Ovary (tissue), 9 donors: ENCODE data around the gene BAIAP2L1. TPM values are rescaled to one million over a fixed set of nuclear protein-coding genes. Genes with fewer than 3 reads are reported as not detected.

ENCODE experiments used
- DNase-seq, 5 donors: peaks; one replicate each; pipeline ENCODE4 v3.0.0-alpha.2; 2019 to 2020
- H3K27ac ChIP-seq, 2 donors: fragments of 200-600 bp; one replicate each; pipeline versions ENCODE4 v1.5.1 to v1.8.0; 2019 to 2022
- H3K27me3 ChIP-seq: fragments of 200-600 bp; one replicate; pipeline ENCODE4 v1.8.0; 2022
- H3K36me3 ChIP-seq: fragments of 200-600 bp; sonication (generic); one replicate; pipeline ENCODE4 v1.5.1; 2019
- H3K4me1 ChIP-seq: one replicate; pipeline ENCODE4 v1.8.1; 2013; ENCODE audit warnings: mild to moderate bottlenecking, moderate library complexity; ENCODE audit not compliant: insufficient read depth
- H3K4me3 ChIP-seq: fragments of 200-600 bp; sonication (generic); one replicate; pipeline ENCODE4 v1.5.1; 2017
- H3K9me3 ChIP-seq, 2 donors: fragments of 200-600 bp in 1 of 2; sonication (generic) in 1 of 2; one replicate each; pipeline versions ENCODE4 v1.5.1 to v1.8.1; 2013 to 2019; ENCODE audit warnings: mild to moderate bottlenecking in 1 of 2, moderate library complexity in 1 of 2
- CTCF ChIP-seq, 3 donors: fragments of 450-650 bp in 2 of 3; fragments of 200-600 bp in 1 of 3; IDR thresholded peaks; one replicate each; pipeline versions ENCODE4 v1.5.1 to v1.8.0; 2016 to 2022; ENCODE audit warnings: antibody characterized with exemption in 3 of 3, mild to moderate bottlenecking in 1 of 3
- EP300 ChIP-seq: sonication (generic); formaldehyde crosslinking; IDR thresholded peaks from one replicate; pipeline ENCODE4 v1.6.1; 2017; ENCODE audit warnings: antibody characterized with exemption
- POLR2A ChIP-seq: fragments of 450-650 bp; IDR thresholded peaks from one replicate; pipeline ENCODE4 v1.6.1; 2017; ENCODE audit warnings: antibody characterized with exemption, mild to moderate bottlenecking, moderate library complexity
- WGBS, 3 donors: extraction: QIAGEN DNeasy Blood & Tissue Kit in 1 of 3; methylation state at CpG; one replicate each; pipeline versions ENCODE4 v1.1.5 to v1.1.7; 2013 to 2017; 5-methylcytosine and 5-hydroxymethylcytosine counted together
- intact Hi-C, 4 donors: fragments of 100-400 bp; cut with DNase I; formaldehyde crosslinking; loops; one replicate each; pipeline versions ENCODE4 v1.11.0 to v1.15.1; 2022 to 2023
- polyA plus RNA-seq, 2 donors: library from polyadenylated mRNA; stranded (reverse); fragments of 200-250 nt in 1 of 2; fragments of 350-450 nt in 1 of 2; fragmentation: Illumina TruSeq in 1 of 2; extraction: RNeasy Lipid Tissue Mini Kit (QIAGEN cat#74804) in 1 of 2; gene quantifications; one replicate each; pipeline ENCODE4 v1.2.3, GENCODE V29; 2013 to 2014
- total RNA-seq, 7 donors: library from RNA; depleted of rRNA in 2 of 7; stranded (reverse); fragments of >200 nt in 2 of 7; fragmentation: NEBNext Ultra II Directional in 3 of 7; extraction: Animal tissue kit (Norgen Biotek cat#: 25700) in 3 of 7; gene quantifications; one replicate each; pipeline versions ENCODE4 v1.1.0 to v1.2.4, GENCODE V29; 2016 to 2023
- donor health status: DM: no; HTN: no; CAD: no; lungs with moderate emphysema.
- donor health status: DM: no; HTN: no; CAD: no.
- donor health status: Bipolar disorder and iron deficiency.
- donor health status: DM: yes; HTN: yes; CAD: no.
- donor health status: DM: no; HTN: no; CAD: no.
- donor health status: DM: yes; HTN: yes; CAD: no.

Gene BAIAP2L1
- total and polyA plus RNA-seq, 9 donors, result 0.73 to 7.9 (median 1.9) TPM

GRCh38 chr7:98399462-98399861 lies 1.4 kb downstream of the BAIAP2L1 start:
- H3K27ac ChIP-seq, result no peak overlapping the region
- TF ChIP-seq EP300 (no peak), POLR2A (no peak), CTCF (IDR thresholded peaks at IDR 0.05) (no peak)
- WGBS, 3 donors, result 26 to 37% (median 34%) methylated on average over 7 of the region's 7 CpGs
- no peak overlapping the region for H3K4me3 ChIP-seq
- H3K9me3 ChIP-seq, result no peaks in the 10 kb centered on the region
- intact Hi-C loops, result no loop called here
- H3K4me1 ChIP-seq, result peaks cover 3% of the 10 kb centered on the region
- no peaks in the 10 kb centered on the region for H3K27me3 ChIP-seq
- no peaks in the 10 kb centered on the region for H3K36me3 ChIP-seq
- DNase-seq, result no peak

DNA sequence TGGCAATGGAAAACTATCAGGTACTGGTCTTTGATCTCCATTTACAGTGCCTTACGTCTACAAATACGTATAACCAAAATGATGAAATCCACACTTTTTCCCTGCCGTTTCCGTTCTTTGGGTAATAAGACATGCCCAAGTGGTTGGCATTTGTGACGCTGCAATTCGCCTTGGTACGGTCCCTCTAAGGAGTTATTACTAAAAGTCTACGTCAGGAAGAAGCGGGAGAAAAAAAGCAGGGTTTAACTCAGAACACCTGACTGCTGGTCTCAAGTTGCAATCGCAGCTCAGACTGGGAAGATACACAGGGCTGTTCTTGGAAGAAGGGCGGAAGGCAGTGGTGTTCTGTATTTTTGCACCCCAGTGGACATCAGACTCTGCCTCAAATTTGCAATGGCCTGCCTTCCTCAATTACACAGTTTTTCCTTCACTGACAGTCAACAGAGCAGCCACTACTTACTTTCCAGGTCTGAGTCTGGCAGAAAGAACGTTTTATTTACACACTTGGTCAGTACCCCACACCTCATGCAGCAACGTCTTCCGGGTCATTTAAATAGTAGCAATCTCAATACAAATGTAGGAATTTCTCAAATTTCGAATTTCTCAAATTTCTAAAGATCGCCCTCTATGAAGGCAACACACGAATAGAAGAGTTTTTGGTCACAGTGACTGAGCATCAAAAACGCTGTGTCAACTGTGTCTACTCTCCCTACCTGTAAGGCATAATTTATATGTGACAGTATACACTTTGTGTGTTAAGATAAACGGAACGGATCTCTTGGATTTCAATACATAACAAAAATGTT lies 2.1 kb downstream of the BAIAP2L1 start:
- DNase-seq, result no peak
- intact Hi-C loops, result no loop called here
- no peak overlapping the region for H3K27ac ChIP-seq
- TF ChIP-seq POLR2A, result no peak
- 64 to 74% (median 71%) methylated on average over 20 of the region's 20 CpGs for WGBS, 3 donors
- no peaks in the 10 kb centered on the region for H3K36me3 ChIP-seq
- no peaks in the 10 kb centered on the region for H3K9me3 ChIP-seq
- H3K4me1 ChIP-seq, result peaks cover 3% of the 10 kb centered on the region
- H3K27me3 ChIP-seq, result no peaks in the 10 kb centered on the region
- no peak overlapping the region for H3K4me3 ChIP-seq

- H3K4me1 ChIP-seq, result peaks cover 3% of the 10 kb centered on the region
- WGBS, 3 donors, result 95 to 99% (median 95%) methylated on average over 2 of the region's 2 CpGs
- H3K27me3 ChIP-seq, result no peaks in the 10 kb centered on the region
- DNase-seq, result no peak
- no peak for TF ChIP-seq POLR2A
- no peak for TF ChIP-seq EP300
- no peak for TF ChIP-seq CTCF (IDR thresholded peaks at IDR 0.05)
- no peak overlapping the region for H3K4me3 ChIP-seq
- H3K36me3 ChIP-seq, result no peaks in the 10 kb centered on the region
- no peaks in the 10 kb centered on the region for H3K9me3 ChIP-seq
- intact Hi-C loops, result no loop called here
- no peak overlapping the region for H3K27ac ChIP-seq
Measured at GRCh38 chr7:98396768-98397167, 4.1 kb downstream of the BAIAP2L1 start.

DNA sequence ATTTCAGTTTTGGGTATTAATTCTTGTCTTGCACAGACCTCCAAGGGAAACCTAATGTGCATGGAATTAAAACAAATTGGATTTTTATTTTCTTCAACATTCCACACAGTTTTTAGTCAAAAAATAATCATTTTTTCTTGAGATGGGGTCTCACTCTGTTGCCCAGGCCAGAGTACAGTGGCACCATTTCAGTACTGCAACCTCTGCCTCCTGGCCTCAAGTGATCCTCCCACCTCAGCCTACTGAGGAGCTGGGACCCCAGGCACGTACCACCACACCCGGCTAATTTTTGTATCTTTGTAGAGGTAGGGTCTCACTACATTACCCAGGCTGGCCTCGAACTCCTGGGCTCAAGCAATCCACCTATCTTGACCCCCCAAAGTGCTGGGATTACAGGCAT lies 4.9 kb downstream of the BAIAP2L1 start:
- Histone ChIP-seq H3K4me1 (peaks cover 3% of the 10 kb centered on the region), H3K36me3 (no peaks in the 10 kb centered on the region), H3K9me3 (no peaks in the 10 kb centered on the region), H3K27ac (no peak overlapping the region), H3K27me3 (no peaks in the 10 kb centered on the region), H3K4me3 (no peak overlapping the region)
- DNase-seq, result no peak
- WGBS, 3 donors, result 67 to 92% (median 91%) methylated on average over 3 of the region's 3 CpGs
- intact Hi-C loops, result no loop called here
- TF ChIP-seq CTCF (IDR thresholded peaks at IDR 0.05) (no peak), POLR2A (no peak), EP300 (no peak)

DNA sequence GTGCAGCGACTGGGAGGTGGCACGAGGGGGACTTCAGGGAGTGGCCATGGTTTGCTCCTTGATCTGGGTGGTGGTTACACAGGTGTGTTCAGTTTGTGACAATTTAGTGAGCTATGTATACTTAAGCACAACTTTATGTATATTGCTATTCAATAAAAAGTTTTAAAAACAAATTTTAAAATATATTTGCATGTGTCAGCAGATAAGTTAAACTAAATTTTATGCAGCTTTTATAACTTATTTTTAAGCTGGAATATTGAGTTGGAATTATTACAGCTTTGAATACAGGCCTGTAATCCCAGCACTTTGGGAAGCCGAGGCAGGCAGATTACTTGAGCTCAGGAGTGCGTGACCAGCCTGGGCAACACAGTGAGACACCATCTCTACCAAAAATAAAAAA lies 5.4 kb downstream of the BAIAP2L1 start:
- Histone ChIP-seq H3K27ac (no peak overlapping the region), H3K9me3 (no peaks in the 10 kb centered on the region), H3K4me3 (no peak overlapping the region), H3K27me3 (no peaks in the 10 kb centered on the region), H3K4me1 (peaks cover under 1% of the 10 kb centered on the region), H3K36me3 (no peaks in the 10 kb centered on the region)
- no peak for DNase-seq
- intact Hi-C loops, result no loop called here
- TF ChIP-seq POLR2A (no peak), CTCF (IDR thresholded peaks at IDR 0.05) (no peak), EP300 (no peak)
- WGBS, 3 donors, result 90 to 94% (median 93%) methylated on average over 4 of the region's 4 CpGs
